Adrenal gland (tissue), 12 donors: Measurements from ENCODE around the gene SEC22C. TPM values are rescaled to one million over a fixed set of nuclear protein-coding genes. Genes with fewer than 3 reads are reported as not detected.

ENCODE experiments used
- DNase-seq, 7 donors: peaks; one replicate each; pipeline ENCODE4 v3.0.0-alpha.2; 2019 to 2020
- H3K27ac ChIP-seq, 5 donors: fragments of 200-600 bp; sonication (generic) in 4 of 5; 1 replicate in 3 of 5; 2 replicates in 2 of 5; pipeline versions ENCODE4 v1.5.1 to v1.8.0; 2016 to 2020; ENCODE audit warnings: mild to moderate bottlenecking in 1 of 5
- H3K27me3 ChIP-seq: fragments of 200-600 bp; 2 replicates; pipeline ENCODE4 v1.8.0; 2021
- H3K36me3 ChIP-seq, 2 donors: fragments of 200-600 bp; replicated peaks in 1 of 2; 1 replicate in 1 of 2; 2 replicates in 1 of 2; pipeline versions ENCODE4 v1.5.1 to v1.8.0; 2018 to 2022
- H3K4me1 ChIP-seq, 2 donors: fragments of 200-600 bp; replicated peaks in 1 of 2; 1 replicate in 1 of 2; 2 replicates in 1 of 2; pipeline versions ENCODE4 v1.5.1 to v1.8.0; 2018 to 2021
- H3K4me3 ChIP-seq, 4 donors: fragments of 200-600 bp; sonication (generic) in 3 of 4; one replicate each; pipeline ENCODE4 v1.5.1; 2016 to 2018
- H3K9me3 ChIP-seq, 3 donors: fragments of 200-600 bp; sonication (generic) in 1 of 3; replicated peaks in 1 of 3; 1 replicate in 2 of 3; 2 replicates in 1 of 3; pipeline versions ENCODE4 v1.5.1 to v1.8.0; 2016 to 2021
- CTCF ChIP-seq, 6 experiments: fragments of 450-650 bp in 4 of 6; fragments of 200-600 bp in 2 of 6; sonication (generic) in 1 of 6; IDR thresholded peaks; 1 replicate in 5 of 6; 2 replicates in 1 of 6; pipeline versions ENCODE4 v1.5.1 to v1.8.0; 2016 to 2021; ENCODE audit warnings: antibody characterized with exemption in 6 of 6, mild to moderate bottlenecking in 2 of 6, moderate library complexity in 1 of 6
- POLR2A ChIP-seq, 2 donors: fragments of 450-650 bp; IDR thresholded peaks; one replicate each; pipeline ENCODE4 v1.6.1; 2017; ENCODE audit warnings: antibody characterized with exemption in 2 of 2, mild to moderate bottlenecking in 2 of 2, moderate library complexity in 1 of 2
- WGBS, 4 donors: extraction: QIAGEN DNeasy Blood & Tissue Kit in 2 of 4; methylation state at CpG; one replicate each; pipeline versions ENCODE4 v1.1.5 to v1.1.7; 2013 to 2017; 5-methylcytosine and 5-hydroxymethylcytosine counted together
- intact Hi-C, 2 donors: fragments of 100-400 bp; cut with DNase I; formaldehyde crosslinking; loops; one replicate each; pipeline versions ENCODE4 v1.14.1 to v1.15.0; 2022 to 2023
- polyA plus RNA-seq, 3 donors: library from polyadenylated mRNA; stranded (reverse); fragments of 200-250 nt in 2 of 3; fragments of 350-450 nt in 1 of 3; fragmentation: Illumina TruSeq in 1 of 3; extraction: RNeasy Lipid Tissue Mini Kit (QIAGEN cat#74804) in 1 of 3; gene quantifications; one replicate each; pipeline ENCODE4 v1.2.3, GENCODE V29; 2013 to 2014
- total RNA-seq, 9 donors: library from RNA; depleted of rRNA in 4 of 9; stranded (reverse); fragments of >200 nt in 4 of 9; fragments of 120-200 nt in 1 of 9; fragmentation: NEBNext Ultra II Directional in 1 of 9; extraction: Animal tissue kit (Norgen Biotek cat#: 25700) in 1 of 9; gene quantifications; one replicate each; pipeline versions ENCODE4 v1.1.0 to v1.2.4, GENCODE V29; 2013 to 2023
- donor health status: healthy with polysubstance abuse.
- donor health status: Bipolar disorder and iron deficiency.
- donor health status: DM: yes; HTN: yes; CAD: no.
- donor health status: DM: no; HTN: no; CAD: no.
- donor health status: DM: no; HTN: no; CAD: no.
- donor health status: DM: yes; HTN: yes; CAD: no.

SEC22C gene
- total and polyA plus RNA-seq, 12 donors = 13.7 to 65.7 (median 41.8) TPM

GRCh38 chr3:42602961-42603360 is 21.2 kb upstream of the SEC22C start:
- Histone ChIP-seq H3K9me3 (no peaks in the 10 kb centered on the region), H3K27ac (no peak overlapping the region), H3K4me3 (no peak overlapping the region), H3K4me1 (peaks cover 9 to 34% of the 10 kb centered on the region in 2 donors), H3K27me3 (no peaks in the 10 kb centered on the region), H3K36me3 (peaks cover 0 to 4% of the 10 kb centered on the region in 2 donors)
- 83 to 100% (median 92%) methylated on average over 1 of the region's 1 CpG for WGBS, 4 donors
- intact Hi-C loops = loop anchor here (5.0 to 10.0 kb wide), 2 partner anchors 49 to 52 kb away; partner anchors contain the start of gene ZBTB47 (in 2 of the 2)
- DNase-seq = no peak
- TF ChIP-seq POLR2A (IDR thresholded peaks at IDR 0.05) (no peak), CTCF (IDR thresholded peaks at IDR 0.05) (no peak)

DNA sequence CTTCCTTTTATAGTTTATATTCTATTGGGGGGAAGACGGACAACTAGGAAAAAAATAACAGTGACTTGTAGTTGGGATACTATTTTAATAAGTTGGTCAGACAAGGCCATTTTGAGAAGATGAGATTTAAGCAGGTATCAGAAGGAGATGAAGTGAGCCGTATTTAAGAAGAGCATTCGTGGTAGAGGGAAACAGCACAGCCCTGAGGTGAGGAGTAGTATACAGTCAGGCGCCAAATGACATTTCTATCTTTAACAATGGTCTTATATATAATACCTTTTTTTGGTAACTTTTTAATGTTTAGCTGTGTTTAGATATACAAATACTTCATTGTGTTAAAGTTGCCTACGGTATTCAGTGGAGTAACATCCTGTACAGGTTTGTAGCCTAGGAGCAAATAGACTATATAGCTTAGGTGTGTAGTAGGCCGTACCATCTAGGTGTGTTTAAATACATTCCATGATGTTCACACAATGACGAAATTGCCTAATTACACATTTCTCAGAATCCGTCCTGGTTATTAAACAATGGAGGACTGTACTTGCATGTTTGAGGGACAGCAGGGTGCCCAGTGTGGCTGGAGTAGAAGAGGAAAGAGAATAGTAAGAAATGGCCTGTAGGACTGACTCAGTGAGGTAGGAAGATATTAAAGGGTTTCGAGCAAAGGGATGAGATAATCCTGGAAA is 20.3 kb upstream of the SEC22C start:
- peak overlapping the region; percentile 95 to 98 (median 96) for H3K27ac ChIP-seq
- intact Hi-C loops = loop anchor here (5.0 to 10.0 kb wide), 2 partner anchors 50 to 53 kb away; partner anchors contain the start of gene ZBTB47 (in 2 of the 2)
- TF ChIP-seq CTCF (IDR thresholded peaks at IDR 0.05) (no peak), POLR2A (IDR thresholded peaks at IDR 0.05) (no peak)

DNA sequence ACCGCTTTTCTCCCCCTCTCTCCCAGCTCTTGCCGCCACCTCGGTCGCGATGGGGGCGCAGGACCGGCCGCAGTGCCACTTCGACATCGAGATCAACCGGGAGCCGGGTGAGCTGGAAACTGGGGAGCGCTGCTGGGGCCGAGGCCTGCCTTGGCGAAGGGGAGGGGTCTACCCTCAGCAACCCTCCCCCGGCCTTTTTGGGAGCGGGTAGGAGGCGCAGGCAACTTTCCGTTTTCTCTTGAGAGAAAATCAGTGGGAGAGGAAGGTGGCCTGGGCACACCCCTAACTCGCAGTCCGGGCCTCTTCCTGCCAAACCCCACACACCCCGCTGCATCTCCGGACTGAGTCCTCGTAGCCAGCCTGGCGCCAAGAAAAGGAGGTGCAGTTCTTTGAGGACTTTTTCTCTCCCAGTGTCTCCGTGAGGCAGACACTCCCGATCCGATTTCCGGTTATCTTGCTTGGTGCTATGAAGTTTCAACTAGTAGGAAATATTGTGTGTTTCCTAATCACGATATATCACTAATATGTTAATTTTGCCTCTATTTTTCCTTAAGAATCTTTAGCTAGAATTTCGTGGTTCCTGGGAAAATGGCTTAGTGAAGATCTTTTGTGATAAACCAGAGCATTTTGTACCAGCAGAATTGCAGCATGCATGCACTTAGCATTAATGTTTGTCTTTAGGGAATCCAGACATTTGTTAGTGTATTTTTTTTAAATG is 19.4 kb upstream of the SEC22C start:
- H3K27me3 ChIP-seq = no peaks in the 10 kb centered on the region
- H3K27ac ChIP-seq = peak overlapping the region; percentile 95 to 98 (median 96)
- peak overlapping the region; percentile 43 to 87 (median 74) for H3K4me3 ChIP-seq
- 0 to 1% (median 0%) methylated on average over 27 to 31 of the region's 31 CpGs for WGBS, 4 donors
- DNase-seq = peak in 6 of 7 donors; percentile 68 to 85 (median 72)
- TF ChIP-seq POLR2A (IDR thresholded peaks at IDR 0.05) (no peak), CTCF (IDR thresholded peaks at IDR 0.05) (peak in 4 of 6 experiments; percentile 22 to 49 (median 37))
- H3K36me3 ChIP-seq = no peaks in the 10 kb centered on the region
- intact Hi-C loops = loop anchor here (5.0 to 10.0 kb wide), 2 partner anchors 51 to 54 kb away; partner anchors contain the start of gene ZBTB47 (in 2 of the 2)
- no peaks in the 10 kb centered on the region for H3K9me3 ChIP-seq
- H3K4me1 ChIP-seq = peaks cover 4 to 26% of the 10 kb centered on the region in 2 donors

More for the DNA sequence above, 20.3 kb upstream of the SEC22C start:
- H3K4me1 ChIP-seq = peaks cover 9 to 34% of the 10 kb centered on the region in 2 donors
- no peaks in the 10 kb centered on the region for H3K9me3 ChIP-seq
- 39 to 50% (median 43%) methylated on average over 9 of the region's 9 CpGs for WGBS, 4 donors
- DNase-seq = no peak
- H3K4me3 ChIP-seq = peak overlapping the region in 1 of 4 donors; percentile 82
- peaks cover 0 to 1% of the 10 kb centered on the region in 2 donors for H3K36me3 ChIP-seq
- no peaks in the 10 kb centered on the region for H3K27me3 ChIP-seq
